BLaER1 (cell line): Measurements from ENCODE around the gene ETS2.

ENCODE experiments used
- H3K27ac ChIP-seq: shearing (Covaris generic); formaldehyde crosslinking; 2 replicates; pipeline ENCODE4 v1.8.1; 2022
- H3K27me3 ChIP-seq: shearing (Covaris generic); formaldehyde crosslinking; 2 replicates; pipeline ENCODE4 v1.8.1; 2022
- H3K36me3 ChIP-seq: shearing (Covaris generic); formaldehyde crosslinking; 2 replicates; pipeline ENCODE4 v1.8.1; 2022
- H3K4me1 ChIP-seq: shearing (Covaris generic); formaldehyde crosslinking; 2 replicates; pipeline ENCODE4 v1.8.1; 2022
- H3K4me2 ChIP-seq: shearing (Covaris generic); formaldehyde crosslinking; 2 replicates; pipeline ENCODE4 v1.8.1; 2022
- H3K4me3 ChIP-seq: shearing (Covaris generic); formaldehyde crosslinking; 2 replicates; pipeline ENCODE4 v1.8.1; 2022
- H3K9ac ChIP-seq: shearing (Covaris generic); formaldehyde crosslinking; 2 replicates; pipeline ENCODE4 v1.8.1; 2022
- H3K9me3 ChIP-seq: shearing (Covaris generic); formaldehyde crosslinking; 2 replicates; pipeline ENCODE4 v1.8.1; 2022
- H4K20me1 ChIP-seq: shearing (Covaris generic); formaldehyde crosslinking; 2 replicates; pipeline ENCODE4 v1.8.1; 2022
- Cebpa-rat ChIP-seq: shearing (Covaris generic); IDR thresholded peaks from 2 replicates; pipeline ENCODE4 v1.8.1; 2022

ETS2 gene

DNA sequence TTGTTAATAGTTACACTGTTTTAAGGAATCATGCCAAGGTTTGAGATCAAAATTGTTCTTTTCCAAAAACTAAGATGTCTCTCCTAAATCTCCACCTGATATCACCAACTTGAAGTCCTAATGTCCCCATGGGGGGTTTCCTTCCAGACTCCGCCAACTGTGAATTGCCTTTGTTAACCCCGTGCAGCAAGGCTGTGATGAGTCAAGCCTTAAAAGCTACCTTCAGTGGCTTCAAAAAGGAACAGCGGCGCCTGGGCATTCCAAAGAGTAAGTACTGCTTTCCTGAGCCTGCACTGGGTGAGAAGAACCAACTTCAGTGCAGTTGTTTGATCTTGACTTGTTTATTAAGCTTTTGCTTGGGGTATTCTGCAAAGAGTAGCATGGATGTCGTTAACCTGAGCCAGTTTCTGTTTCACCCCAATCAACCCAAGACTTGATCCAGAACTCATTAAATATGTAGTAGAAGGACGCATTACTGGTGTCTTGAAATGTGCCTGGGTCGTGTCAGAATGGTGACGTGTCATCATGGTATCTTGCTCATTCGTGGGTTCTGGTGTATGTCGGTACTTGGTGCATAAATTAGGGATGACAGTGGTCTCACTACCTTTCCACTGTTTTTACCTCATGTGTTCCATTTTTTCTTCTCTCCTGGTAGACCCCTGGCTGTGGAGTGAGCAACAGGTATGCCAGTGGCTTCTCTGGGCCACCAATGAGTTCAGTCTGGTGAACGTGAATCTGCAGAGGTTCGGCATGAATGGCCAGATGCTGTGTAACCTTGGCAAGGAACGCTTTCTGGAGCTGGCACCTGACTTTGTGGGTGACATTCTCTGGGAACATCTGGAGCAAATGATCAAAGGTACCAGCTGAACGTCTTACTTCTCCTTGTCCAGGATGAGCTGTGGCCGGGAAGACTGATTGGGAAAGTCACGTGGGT, 8.7 kb downstream of the ETS2 start:
- Histone ChIP-seq H4K20me1 (peaks cover 68% of the 10 kb centered on the region), H3K4me3 (no peak overlapping the region), H3K4me2 (no peak overlapping the region), H3K27ac (no peak overlapping the region), H3K36me3 (peaks cover 98% of the 10 kb centered on the region), H3K9me3 (peaks cover 54% of the 10 kb centered on the region), H3K27me3 (no peaks in the 10 kb centered on the region), H3K9ac (no peak overlapping the region), H3K4me1 (peaks cover 11% of the 10 kb centered on the region)
- TF ChIP-seq Cebpa-rat = no peak

DNA sequence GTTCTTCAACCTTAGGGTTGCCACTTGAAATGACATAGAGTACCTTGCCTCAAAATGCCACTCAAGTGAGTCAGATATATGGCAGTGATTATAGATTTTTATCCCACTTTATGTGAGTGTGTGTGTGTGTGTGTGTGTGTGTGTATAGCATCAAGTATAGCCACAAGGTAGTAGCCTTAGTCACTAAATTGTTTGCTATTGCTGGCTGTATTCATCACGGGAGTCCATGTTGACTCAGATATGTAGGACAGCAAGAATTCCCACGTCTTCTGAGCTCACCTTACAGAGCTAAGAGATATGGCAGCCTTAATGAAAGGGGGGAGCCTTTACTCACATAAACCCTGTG, 9.3 kb downstream of the ETS2 start:
- H3K36me3 ChIP-seq = peaks cover 98% of the 10 kb centered on the region
- TF ChIP-seq Cebpa-rat = no peak
- peaks cover 68% of the 10 kb centered on the region for H4K20me1 ChIP-seq
- H3K9me3 ChIP-seq = peaks cover 54% of the 10 kb centered on the region
- no peak overlapping the region for H3K27ac ChIP-seq
- no peak overlapping the region for H3K9ac ChIP-seq
- no peak overlapping the region for H3K4me3 ChIP-seq
- H3K27me3 ChIP-seq = no peaks in the 10 kb centered on the region
- H3K4me2 ChIP-seq = no peak overlapping the region
- H3K4me1 ChIP-seq = 0 out of 2 replicates have a peak, but pooled peaks cover 5% of the 10 kb centered on the region

DNA sequence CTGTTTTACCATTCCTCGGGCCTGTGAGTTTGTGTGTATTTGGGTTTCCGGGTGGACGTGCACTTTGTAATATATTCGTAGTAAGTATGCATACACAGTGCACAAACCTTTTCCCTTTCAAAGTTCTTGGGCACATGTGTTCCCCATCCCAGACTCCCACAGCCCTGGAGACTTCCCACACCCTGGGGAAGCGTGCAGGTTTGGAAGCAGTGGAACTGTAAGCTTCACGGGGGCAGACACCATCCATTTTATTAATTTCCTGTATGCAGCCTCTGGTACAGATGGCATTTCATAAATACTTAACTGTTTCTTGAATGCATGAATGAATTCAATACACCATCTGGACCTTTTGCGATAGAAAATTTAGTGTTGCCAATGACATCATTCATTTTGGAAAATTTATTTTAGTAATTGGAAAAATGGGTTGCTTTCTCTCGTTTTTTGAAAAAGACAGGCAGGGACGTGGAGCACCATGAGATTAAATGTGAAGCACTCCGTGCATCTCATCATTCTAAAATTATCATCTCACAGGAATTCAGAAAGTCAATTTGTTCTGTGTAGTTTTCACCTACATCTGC, 10.8 kb downstream of the ETS2 start:
- Histone ChIP-seq H3K4me3 (no peak overlapping the region), H3K9ac (no peak overlapping the region), H3K27me3 (no peaks in the 10 kb centered on the region), H3K9me3 (peaks cover 57% of the 10 kb centered on the region), H3K4me1 (peaks cover 10% of the 10 kb centered on the region; the same call in 1 of the 2 replicates), H3K4me2 (no peak overlapping the region), H4K20me1 (peaks cover 68% of the 10 kb centered on the region), H3K36me3 (peaks cover 98% of the 10 kb centered on the region), H3K27ac (no peak overlapping the region)
- TF ChIP-seq Cebpa-rat = no peak

DNA sequence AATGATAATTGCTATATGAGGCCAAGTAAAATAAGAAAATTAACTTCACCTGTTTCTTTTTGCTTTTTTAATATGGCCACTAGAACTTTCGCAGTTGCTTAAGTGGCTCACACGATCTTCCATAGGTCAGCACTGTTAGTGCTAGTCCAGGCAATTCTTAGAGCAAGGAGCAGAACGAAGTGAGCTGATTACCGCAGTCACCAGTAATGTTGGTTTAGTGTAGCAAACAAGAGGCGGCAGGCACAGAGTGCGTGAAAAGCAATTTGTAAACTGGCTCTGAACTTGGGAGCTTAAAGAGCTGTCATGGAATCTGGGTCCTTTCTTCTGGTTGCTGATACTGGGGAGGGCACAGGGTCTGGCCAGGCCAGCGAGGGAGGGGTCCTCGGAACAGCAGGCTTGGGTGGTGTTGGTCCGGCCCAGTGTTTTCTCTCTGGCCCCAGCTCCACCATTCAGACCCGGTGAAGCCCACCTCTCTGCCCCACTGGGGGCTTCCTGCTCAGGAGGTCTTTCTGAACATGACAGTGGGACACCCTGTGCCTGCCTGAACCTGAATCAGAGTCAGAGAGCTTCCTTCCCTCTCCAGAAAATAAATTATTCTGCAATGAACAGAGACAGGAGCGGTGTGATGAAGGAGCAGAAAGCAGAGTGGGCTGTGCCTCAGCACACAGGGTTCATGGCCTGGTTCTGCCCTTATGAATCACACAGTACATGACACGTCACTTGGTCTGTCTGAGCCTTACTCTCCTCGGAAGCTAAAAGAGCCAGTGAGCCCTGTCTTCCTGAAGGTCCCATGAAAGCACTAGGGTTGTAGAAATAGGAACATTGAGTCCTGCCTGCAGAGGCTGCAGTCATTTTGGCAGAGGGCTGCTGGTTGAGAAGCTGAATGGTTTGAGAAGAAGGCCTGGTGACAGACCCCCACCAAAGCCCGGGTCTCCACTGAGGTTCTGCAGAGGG, 11.9 kb downstream of the ETS2 start:
- H3K4me2 ChIP-seq = no peak overlapping the region
- no peak overlapping the region for H3K4me3 ChIP-seq
- no peak overlapping the region for H3K27ac ChIP-seq
- H3K27me3 ChIP-seq = no peaks in the 10 kb centered on the region
- no peak overlapping the region for H3K9ac ChIP-seq
- TF ChIP-seq Cebpa-rat = no peak
- peaks cover 66% of the 10 kb centered on the region for H3K9me3 ChIP-seq
- H3K36me3 ChIP-seq = peaks cover 98% of the 10 kb centered on the region
- peaks cover 69% of the 10 kb centered on the region for H4K20me1 ChIP-seq
- peaks cover 21% of the 10 kb centered on the region for H3K4me1 ChIP-seq

DNA sequence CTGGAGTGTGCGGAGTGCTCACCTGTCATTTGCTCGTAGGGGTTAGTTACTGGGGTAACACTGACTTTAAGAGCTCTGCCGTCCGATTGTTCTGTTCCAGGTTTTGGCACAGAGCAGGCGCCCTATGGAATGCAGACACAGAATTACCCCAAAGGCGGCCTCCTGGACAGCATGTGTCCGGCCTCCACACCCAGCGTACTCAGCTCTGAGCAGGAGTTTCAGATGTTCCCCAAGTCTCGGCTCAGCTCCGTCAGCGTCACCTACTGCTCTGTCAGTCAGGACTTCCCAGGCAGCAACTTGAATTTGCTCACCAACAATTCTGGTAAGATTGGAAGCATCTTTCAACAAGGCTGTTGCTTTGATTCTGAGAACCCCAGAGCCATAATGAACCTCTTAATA, 12.6 kb downstream of the ETS2 start:
- Histone ChIP-seq H3K36me3 (peaks cover 98% of the 10 kb centered on the region), H3K9ac (no peak overlapping the region)

DNA sequence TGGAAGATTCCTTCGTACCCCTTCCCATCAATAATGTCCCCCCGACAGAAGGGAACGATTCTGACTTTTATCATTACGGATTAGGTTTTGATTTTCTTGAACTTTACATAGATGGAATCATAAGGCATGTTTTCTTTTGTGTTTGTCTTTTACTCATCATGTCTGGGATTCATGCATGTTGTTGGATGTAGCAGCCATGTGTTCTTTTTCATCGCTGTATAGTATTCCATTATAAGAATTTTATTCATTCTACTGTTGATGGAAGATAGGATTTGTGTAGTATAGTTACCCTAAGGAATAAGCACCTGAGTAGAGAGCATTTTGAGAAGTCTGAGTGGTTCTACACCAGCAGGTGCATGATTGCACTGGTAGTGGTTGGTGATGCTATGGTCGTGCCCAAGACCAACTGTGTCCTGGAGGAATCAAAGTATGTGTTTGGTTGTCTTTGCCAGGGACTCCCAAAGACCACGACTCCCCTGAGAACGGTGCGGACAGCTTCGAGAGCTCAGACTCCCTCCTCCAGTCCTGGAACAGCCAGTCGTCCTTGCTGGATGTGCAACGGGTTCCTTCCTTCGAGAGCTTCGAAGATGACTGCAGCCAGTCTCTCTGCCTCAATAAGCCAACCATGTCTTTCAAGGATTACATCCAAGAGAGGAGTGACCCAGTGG, 13.5 kb downstream of the ETS2 start:
- peaks cover 36% of the 10 kb centered on the region for H3K4me1 ChIP-seq
- peaks cover 98% of the 10 kb centered on the region for H3K36me3 ChIP-seq
- no peak overlapping the region for H3K4me3 ChIP-seq
- no peak overlapping the region for H3K27ac ChIP-seq
- no peak for TF ChIP-seq Cebpa-rat
- H3K9ac ChIP-seq = no peak overlapping the region
- H4K20me1 ChIP-seq = peaks cover 68% of the 10 kb centered on the region
- H3K4me2 ChIP-seq = no peak overlapping the region
- H3K27me3 ChIP-seq = no peaks in the 10 kb centered on the region
- H3K9me3 ChIP-seq = peaks cover 51% of the 10 kb centered on the region

More for the DNA sequence above, 12.6 kb downstream of the ETS2 start:
- peaks cover 28% of the 10 kb centered on the region for H3K4me1 ChIP-seq
- no peak for TF ChIP-seq Cebpa-rat
- H4K20me1 ChIP-seq = peaks cover 71% of the 10 kb centered on the region
- no peak overlapping the region for H3K27ac ChIP-seq
- H3K9me3 ChIP-seq = peaks cover 59% of the 10 kb centered on the region
- no peak overlapping the region for H3K4me3 ChIP-seq
- no peak overlapping the region for H3K4me2 ChIP-seq
- H3K27me3 ChIP-seq = no peaks in the 10 kb centered on the region

DNA sequence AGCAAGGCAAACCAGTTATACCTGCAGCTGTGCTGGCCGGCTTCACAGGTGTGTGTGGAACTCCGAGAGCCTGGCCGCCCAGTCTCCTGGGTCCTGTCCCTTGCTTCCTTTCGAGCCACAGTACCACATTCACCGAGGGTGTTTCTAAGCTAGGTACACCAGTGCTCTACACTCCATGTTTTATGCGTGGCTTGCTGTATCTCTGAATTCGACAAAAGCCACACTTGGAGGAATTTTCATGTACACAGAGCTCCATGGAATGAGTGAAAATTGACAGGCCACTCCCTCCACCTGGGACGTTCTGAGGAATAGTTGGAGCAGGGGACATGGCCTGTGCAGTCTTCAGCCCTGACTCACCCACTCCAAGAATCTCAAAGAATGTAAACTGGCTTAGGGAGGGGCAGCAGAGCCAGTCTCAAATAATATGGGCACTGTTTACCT, 14.0 kb downstream of the ETS2 start:
- Histone ChIP-seq H3K27ac (no peak overlapping the region), H4K20me1 (peaks cover 68% of the 10 kb centered on the region), H3K4me3 (no peak overlapping the region), H3K4me2 (no peak overlapping the region), H3K27me3 (no peaks in the 10 kb centered on the region), H3K36me3 (peaks cover 98% of the 10 kb centered on the region), H3K9ac (no peak overlapping the region), H3K9me3 (peaks cover 45% of the 10 kb centered on the region), H3K4me1 (peaks cover 40% of the 10 kb centered on the region)
- TF ChIP-seq Cebpa-rat = no peak

DNA sequence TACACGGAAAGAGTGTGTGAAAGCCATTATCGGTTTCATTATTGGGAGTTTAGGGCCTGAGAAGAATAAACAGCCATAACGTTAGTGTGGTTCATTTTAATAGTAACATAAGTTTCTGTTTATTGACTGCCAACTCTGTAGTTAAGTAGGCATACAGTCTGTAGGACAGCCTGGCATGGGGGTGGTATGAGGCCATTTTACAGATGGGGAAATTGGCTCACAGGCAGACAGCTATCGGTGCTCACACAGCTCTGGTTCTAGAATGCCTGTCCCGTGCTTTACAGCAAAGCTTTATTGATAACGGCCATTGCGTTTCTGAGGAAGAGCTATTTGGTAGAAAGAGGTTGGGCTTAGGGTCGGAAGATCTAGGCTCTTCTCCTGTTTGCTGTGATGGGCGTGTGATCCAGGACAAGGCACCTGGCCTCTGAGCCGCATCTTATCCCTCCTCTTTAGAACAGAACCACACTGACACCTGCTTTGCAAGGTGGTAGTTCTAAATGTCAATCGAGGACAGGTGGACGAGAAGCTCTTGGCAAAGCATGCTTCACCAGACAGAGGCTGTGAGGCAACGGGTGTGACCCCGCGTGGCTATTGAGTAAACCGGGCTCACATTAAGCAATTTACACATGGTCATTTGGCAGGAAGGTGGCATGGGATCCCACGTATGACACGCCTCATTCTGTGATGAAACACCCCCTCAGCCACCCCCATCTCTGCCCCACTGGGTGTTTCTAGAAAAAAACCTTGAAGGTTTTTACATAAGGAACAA, 14.9 kb downstream of the ETS2 start:
- TF ChIP-seq Cebpa-rat = no peak
- peaks cover 96% of the 10 kb centered on the region for H3K36me3 ChIP-seq
- no peak overlapping the region for H3K4me3 ChIP-seq
- H3K9ac ChIP-seq = no peak overlapping the region
- peaks cover 68% of the 10 kb centered on the region for H4K20me1 ChIP-seq
- H3K27me3 ChIP-seq = no peaks in the 10 kb centered on the region
- H3K4me2 ChIP-seq = no peak overlapping the region
- peaks cover 38% of the 10 kb centered on the region for H3K4me1 ChIP-seq
- H3K27ac ChIP-seq = no peak overlapping the region
- peaks cover 45% of the 10 kb centered on the region for H3K9me3 ChIP-seq
